Mesodermal cell (in vitro differentiated cells): ENCODE measurements around the gene MIDN.

Experiments
- H3K27ac ChIP-seq: 2 replicates; pipeline ENCODE4 v1.7.0; 2013; ENCODE audit warnings: mild to moderate bottlenecking, low read depth, low read length, moderate library complexity; ENCODE audit not compliant: severe bottlenecking
- H3K36me3 ChIP-seq: 2 replicates; pipeline ENCODE4 v1.7.1; 2013; ENCODE audit warnings: mild to moderate bottlenecking, low read length, moderate library complexity; ENCODE audit not compliant: control insufficient read depth, insufficient read depth
- H3K4me1 ChIP-seq: one replicate; pipeline ENCODE4 v1.7.1; 2013; ENCODE audit warnings: mild to moderate bottlenecking, low read length; ENCODE audit not compliant: insufficient read depth, control insufficient read depth, poor library complexity, severe bottlenecking
- H3K4me3 ChIP-seq: 2 replicates; pipeline ENCODE4 v1.7.0; 2013; ENCODE audit warnings: low read length, control low read depth, mild to moderate bottlenecking; ENCODE audit not compliant: insufficient read depth, poor library complexity, severe bottlenecking; ENCODE audit errors: extremely low read depth
- H3K9me3 ChIP-seq: 2 replicates; pipeline ENCODE4 v1.7.1; 2013; ENCODE audit warnings: mild to moderate bottlenecking, low read length, moderate library complexity; ENCODE audit not compliant: control insufficient read depth
- WGBS, 2 experiments: methylation state at CpG; one replicate each; pipeline ENCODE4 v1.1.5; 2013; ENCODE audit warnings: missing lambda C conversion rate in 2 of 2; ENCODE audit not compliant: insufficient coverage in 2 of 2; 5-methylcytosine and 5-hydroxymethylcytosine counted together

The MIDN gene

DNA sequence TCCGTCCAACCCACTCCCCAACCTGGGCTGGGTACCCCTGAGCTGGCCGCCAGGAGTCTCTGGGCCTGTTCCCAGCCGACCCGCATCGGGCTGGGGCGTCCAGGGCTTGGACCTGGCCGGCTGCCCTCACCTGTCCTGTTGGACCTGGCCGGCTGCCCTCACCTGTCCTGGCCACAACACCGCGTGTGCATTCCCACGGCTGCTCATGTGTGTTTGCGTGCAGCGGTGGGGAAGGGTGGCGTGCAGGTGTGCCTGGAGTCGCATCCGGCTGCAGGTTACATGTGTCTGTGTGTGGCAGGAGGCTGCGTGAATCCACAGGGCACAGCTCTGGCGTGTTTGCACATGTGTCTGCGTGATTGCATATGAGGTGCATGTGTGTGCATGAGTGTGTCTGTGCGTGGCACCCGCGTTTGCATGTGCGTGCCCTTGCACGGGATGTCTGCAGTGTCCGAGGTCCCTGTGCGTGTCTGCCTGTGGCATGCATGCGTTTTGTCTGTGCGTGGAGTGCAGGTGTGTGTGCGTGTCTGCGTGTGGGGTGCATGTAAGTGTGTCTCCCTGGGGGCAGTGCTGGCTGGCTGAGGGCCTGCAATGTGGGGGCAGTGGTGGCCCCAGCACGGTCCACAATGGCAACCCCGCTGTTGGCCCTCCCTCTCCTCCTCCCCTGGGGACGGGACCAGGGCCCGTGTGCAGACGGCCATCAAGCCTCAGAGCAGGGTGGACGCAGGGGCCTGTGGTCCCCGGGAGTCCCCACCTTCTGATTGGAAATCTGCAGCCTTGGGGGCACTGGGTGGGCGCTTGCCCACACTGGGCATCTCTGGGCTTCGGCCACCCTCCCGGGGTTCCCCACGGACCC lies 40.7 kb downstream of the MIDN start:
- Histone ChIP-seq H3K27ac (no peak overlapping the region), H3K4me3 (no peak overlapping the region), H3K36me3 (no peaks in the 10 kb centered on the region), H3K9me3 (no peaks in the 10 kb centered on the region), H3K4me1 (peaks cover 7% of the 10 kb centered on the region)
- WGBS, 2 experiments: 93 to 96% methylated on average over 34 to 37 of the region's 41 CpGs

DNA sequence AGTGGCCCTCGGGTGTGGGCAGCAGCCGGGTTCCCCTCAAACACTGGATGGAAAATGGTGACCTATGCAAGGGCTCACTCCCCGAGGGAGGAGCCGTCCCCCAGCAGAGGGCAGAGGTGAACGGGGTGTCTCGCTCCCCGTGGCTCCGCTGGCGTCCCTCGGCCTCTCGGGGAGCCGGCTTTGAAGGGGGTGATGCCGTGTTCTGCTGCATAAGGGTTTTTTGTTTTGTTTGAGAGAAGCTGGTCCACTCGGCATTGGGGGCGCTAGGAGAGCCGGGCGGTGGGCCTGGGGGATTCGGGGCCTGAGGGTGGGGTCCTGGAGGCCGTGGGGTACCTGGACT lies 41.3 kb downstream of the MIDN start:
- Histone ChIP-seq H3K4me3 (no peak overlapping the region), H3K36me3 (no peaks in the 10 kb centered on the region), H3K4me1 (peaks cover 7% of the 10 kb centered on the region), H3K27ac (no peak overlapping the region), H3K9me3 (no peaks in the 10 kb centered on the region)
- WGBS, 2 experiments: 94 to 97% methylated on average over 15 to 19 of the region's 19 CpGs

DNA sequence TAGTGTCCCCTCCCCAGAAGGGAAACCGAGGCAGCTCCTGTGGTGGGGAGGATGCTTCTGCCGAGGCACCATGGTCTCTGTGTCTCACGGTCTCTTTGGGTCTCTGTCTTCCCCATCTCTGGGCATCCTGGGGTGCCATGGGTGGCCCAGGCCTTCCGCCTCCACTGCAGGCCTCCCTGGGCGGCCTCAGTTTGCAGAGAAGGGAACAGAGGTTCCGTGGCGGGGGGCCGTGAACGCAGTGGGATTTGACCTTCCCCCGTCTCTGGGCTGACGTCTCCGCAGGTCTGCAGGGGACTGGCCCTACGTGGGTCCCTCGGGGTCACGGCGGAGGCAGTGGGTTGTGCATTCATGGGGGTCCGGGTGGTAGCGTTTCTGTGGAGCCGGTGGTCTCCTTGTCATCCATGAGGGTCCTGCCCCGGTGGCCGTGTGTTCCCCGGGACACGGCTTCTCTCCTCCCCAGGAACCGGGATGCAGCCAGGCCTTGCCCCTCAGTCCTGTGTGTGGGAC lies 41.9 kb downstream of the MIDN start:
- peaks cover 7% of the 10 kb centered on the region for H3K4me1 ChIP-seq
- H3K27ac ChIP-seq: no peak overlapping the region
- no peak overlapping the region for H3K4me3 ChIP-seq
- H3K9me3 ChIP-seq: no peaks in the 10 kb centered on the region
- no peaks in the 10 kb centered on the region for H3K36me3 ChIP-seq
- WGBS, 2 experiments: 91 to 96% methylated on average over 22 to 23 of the region's 24 CpGs

DNA sequence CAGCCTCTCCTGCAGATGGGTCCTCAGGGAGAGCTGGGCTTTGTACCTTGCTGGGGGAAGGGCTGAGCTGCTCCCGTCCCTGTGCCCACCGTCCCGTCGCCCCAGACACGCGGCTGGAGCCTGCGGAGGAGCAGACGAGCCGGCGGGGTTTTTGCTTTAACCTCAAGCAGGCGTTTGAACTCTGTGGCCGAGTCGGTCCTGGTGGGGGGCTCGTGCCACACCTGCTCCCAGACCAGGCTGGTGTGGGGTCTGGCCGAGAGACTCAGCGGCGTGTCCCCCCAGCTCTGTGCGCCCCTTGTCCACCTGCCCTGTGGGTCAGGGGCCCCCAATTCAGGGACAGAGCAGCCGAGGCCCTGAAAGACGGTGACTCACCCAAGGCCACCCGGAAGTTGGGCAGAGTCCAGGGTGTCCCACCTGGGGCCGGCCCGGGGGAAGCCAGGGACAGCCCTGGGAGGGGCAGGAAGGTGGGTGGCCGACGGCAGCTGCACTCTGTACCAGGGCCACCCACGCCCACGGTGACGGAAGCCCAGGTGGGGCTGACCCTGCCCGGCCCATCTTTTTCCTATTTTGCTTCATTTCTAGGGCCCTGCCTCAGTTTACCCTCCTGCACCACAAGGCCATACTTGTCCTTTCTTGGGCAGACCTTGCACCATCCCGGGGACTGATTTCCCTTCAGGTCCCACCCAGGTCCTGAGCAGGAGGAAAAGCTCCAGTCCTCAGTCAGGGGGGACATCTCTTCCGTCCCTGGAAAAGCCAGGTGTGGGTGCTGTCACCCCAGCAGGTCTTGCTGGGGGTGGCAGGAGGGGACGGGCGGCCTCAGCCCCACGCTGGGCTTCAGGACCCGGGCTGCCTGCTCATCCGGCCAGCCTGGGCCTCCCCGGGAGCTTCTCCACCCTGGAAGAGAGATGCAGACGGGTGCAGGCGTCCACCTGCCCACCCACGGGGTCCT lies 42.6 kb downstream of the MIDN start:
- Histone ChIP-seq H3K27ac (no peak overlapping the region), H3K4me3 (no peak overlapping the region), H3K36me3 (no peaks in the 10 kb centered on the region), H3K4me1 (peaks cover 7% of the 10 kb centered on the region), H3K9me3 (no peaks in the 10 kb centered on the region)
- WGBS, 2 experiments: 88 to 90% methylated on average over 39 to 40 of the region's 40 CpGs

DNA sequence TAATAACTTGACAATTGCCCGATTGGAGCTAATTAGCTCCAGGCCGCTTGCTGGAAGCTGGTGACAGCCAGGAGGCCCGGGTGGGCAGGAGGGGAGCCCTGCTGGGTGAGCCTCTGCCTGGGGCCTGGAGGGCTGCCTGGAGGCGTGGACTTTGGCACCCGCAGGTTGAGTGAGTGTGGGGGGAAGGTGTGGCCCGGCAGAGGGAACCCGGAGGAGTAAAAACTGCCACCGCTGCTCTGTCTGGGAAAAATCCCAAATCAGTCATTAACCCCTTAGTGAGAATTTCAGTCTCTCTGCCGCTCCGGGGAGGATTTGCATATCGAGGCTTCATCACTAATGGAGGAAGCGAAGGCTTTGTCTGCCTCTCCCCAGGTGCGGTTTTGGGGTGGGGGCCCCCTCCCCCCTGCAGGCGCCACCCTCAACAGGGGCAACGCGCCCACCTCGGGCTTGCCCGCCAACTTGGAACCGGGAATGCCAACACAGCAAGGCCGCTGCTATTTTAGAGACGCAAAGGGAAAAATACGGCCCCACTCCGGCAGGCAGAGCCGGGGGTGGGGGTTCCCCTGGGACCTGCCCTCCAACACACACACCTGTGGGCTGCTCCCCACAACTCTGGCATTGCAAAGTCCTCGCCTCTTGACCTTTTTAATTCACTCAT lies 43.5 kb downstream of the MIDN start:
- WGBS, 2 experiments: 85 to 86% methylated on average over 19 to 23 of the region's 25 CpGs

DNA sequence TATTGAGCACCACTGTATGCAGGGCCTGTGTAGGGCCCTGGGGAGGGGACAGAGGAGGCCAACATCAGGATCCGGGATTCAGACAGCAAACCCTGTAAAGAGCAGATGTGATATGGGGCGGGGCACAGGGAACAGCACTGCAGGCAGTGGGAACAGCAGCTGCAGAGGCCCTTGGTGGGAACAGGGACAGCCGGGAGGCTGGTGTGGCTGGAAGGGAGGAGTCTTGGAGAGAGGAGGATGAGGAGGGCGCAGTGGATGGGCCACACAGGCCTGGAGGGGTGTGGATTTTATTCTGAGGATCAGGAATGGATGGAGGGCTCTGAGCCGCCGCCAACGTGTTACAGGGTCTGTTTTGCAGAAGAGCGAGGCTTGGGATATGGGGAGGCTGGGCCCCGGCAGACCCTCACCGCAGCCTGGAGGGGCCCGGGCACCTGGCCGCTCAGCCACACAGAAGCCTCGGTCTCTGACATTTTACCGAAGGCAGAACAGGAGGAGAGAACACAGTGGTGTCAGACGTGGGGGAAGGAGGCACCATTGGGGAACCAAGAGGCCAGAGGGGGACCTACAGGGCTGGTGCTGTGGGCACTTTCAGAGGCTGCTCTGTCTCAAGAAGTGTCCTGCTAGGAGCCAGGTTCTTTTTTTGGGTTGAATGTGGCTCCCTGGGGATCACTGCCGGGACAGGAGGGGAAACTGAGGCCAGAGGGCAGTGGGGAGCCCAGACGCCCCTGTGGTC lies 44.2 kb downstream of the MIDN start:
- 90 to 91% methylated on average over 14 to 16 of the region's 17 CpGs for WGBS, 2 experiments
- H3K4me3 ChIP-seq: no peak overlapping the region
- H3K9me3 ChIP-seq: no peaks in the 10 kb centered on the region
- H3K4me1 ChIP-seq: no peaks in the 10 kb centered on the region
- H3K36me3 ChIP-seq: peaks cover 3% of the 10 kb centered on the region
- H3K27ac ChIP-seq: no peak overlapping the region

More for the DNA sequence above, 43.5 kb downstream of the MIDN start:
- Histone ChIP-seq H3K27ac (no peak overlapping the region), H3K9me3 (no peaks in the 10 kb centered on the region), H3K36me3 (no peaks in the 10 kb centered on the region), H3K4me1 (peaks cover 5% of the 10 kb centered on the region), H3K4me3 (no peak overlapping the region)

DNA sequence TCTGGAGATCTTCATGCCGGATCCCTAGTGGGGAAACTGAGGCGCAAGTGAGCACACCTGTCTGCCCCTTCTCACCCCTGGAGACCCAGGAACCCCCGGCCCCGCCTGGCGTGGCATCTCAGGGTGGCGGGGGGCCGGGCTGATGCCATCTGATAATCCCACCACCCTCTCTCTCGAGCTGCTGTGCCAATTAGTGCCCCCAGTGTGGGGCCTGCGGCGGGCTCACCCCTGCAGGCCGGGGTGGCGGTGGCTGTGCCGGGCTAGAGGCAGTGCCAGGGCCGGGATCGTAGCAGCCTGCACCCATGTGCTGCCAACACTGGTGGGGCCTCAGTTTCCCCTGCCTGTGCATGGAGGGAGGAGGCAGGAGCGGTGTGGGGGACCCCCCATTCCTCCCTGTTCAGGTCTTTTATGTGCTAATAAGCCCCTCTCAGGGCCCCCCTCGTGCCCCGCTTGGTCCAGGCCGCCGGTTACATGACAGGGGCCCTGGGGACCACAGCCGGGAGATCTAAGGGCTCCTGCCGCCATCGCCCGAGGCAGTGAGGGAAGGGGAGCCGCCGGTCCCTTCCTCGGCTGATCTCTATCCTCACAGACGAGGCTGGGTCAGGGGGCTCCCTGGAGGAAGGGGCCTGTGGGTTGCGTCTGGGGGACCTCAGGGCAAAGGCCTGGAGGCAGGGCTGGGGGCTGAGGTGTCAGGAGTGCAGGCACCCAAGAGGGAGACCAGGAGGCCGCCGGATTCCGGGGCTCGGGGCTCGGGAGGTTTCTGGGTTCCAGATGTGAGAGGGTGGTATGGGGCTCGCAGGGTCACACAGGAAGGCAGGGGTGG lies 45.6 kb downstream of the MIDN start:
- H3K4me3 ChIP-seq: no peak overlapping the region
- peaks cover 13% of the 10 kb centered on the region for H3K36me3 ChIP-seq
- 80 to 84% methylated on average over 28 to 34 of the region's 35 CpGs for WGBS, 2 experiments
- H3K4me1 ChIP-seq: no peaks in the 10 kb centered on the region
- H3K9me3 ChIP-seq: no peaks in the 10 kb centered on the region
- H3K27ac ChIP-seq: no peak overlapping the region

DNA sequence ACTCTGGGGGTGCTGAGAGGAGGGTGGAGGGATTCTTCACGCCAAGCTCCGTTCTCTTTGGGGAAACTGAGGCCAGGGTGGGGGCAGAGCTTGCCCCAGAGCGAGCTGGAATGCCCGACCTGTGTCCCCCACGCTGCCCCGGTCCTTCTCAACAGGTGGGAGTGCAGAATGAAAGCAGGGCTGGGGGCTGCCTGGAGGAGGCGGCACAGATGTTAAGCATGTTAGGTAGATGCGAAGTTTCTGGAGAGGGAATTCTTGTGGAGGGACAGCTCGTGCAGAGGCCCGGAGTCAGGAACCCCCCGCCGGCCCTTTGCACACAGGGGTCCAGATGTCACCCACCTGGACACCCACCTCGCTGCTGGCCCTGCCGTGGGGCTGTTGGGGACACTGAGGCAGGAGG lies 46.3 kb downstream of the MIDN start:
- H3K9me3 ChIP-seq: no peaks in the 10 kb centered on the region
- H3K36me3 ChIP-seq: peaks cover 13% of the 10 kb centered on the region
- no peaks in the 10 kb centered on the region for H3K4me1 ChIP-seq
- no peak overlapping the region for H3K27ac ChIP-seq
- no peak overlapping the region for H3K4me3 ChIP-seq
- 71 to 75% methylated on average over 11 to 14 of the region's 14 CpGs for WGBS, 2 experiments

DNA sequence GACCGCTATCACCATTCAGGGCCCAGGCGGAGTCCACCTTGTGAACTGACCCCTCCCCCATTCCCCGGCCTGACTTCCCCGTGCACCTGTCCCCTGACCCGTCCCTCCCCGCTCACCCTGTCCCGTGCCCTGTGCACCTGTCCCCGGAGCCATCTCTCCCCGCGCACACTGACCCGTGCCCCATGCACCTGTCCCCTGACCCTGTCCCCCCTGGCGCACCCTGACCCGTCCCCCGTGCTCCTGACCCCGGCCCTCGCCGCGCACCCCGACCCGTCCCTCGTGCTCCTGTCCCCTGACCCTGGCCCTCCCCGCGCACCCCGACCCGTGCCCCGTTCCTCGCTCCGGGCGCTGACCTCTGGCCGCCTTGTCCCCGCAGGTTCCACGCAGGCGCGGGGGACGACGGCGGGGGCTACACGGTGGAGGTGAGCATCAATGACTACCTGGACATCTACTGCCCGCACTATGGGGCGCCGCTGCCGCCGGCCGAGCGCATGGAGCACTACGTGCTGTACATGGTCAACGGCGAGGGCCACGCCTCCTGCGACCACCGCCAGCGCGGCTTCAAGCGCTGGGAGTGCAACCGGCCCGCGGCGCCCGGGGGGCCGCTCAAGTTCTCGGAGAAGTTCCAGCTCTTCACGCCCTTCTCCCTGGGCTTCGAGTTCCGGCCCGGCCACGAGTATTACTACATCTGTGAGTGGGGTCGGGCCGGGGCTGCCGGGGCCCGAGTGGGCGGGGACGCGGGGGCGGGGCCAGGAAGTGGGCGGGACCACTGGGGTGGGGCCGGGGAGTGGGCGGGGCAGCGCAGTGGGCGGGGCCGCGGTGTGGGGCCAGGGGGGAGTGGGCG lies 47.0 kb downstream of the MIDN start:
- Histone ChIP-seq H3K36me3 (peaks cover 13% of the 10 kb centered on the region), H3K4me1 (no peaks in the 10 kb centered on the region), H3K9me3 (no peaks in the 10 kb centered on the region), H3K27ac (no peak overlapping the region), H3K4me3 (no peak overlapping the region)
- 54 to 55% methylated on average over 56 to 63 of the region's 82 CpGs for WGBS, 2 experiments
